Measurements from ENCODE around the gene HBEGF. TPM values are rescaled to one million over a fixed set of nuclear protein-coding genes. Genes with fewer than 3 reads are reported as not detected.
"Not testable (repeated sequence)": the region's sequence is repeated elsewhere in the genome, so short reads cannot be mapped to it uniquely, and the experiment has no call there.

Gene HBEGF
- total RNA-seq, 1 donor from 2014 or later, result 16.7 TPM

GRCh38 chr5:140360681-140361479 is 14.5 kb upstream of the HBEGF start:
- DNase-seq, result no peak

GRCh38 chr5:140360101-140360500 is 13.7 kb upstream of the HBEGF start, which contains the start of gene SLC4A9:
Gene SLC4A9, plus strand, starts transcription at chr5:140360194. Its CDS starts 43 bp downstream, at chr5:140360237.
- no peak for DNase-seq

GRCh38 chr5:140358738-140359310 is 12.4 kb upstream of the HBEGF start:
- no peak for DNase-seq

- DNase-seq, result peak; percentile 70
These were observed 11.3 kb upstream of the HBEGF start for GRCh38 chr5:140357726-140358093.

GRCh38 chr5:140356853-140357725 is 10.7 kb upstream of the HBEGF start:
- no peak for DNase-seq

GRCh38 chr5:140355546-140355945 is 9.1 kb upstream of the HBEGF start:
- DNase-seq, result no peak

GRCh38 chr5:140351609-140352334 is 5.4 kb upstream of the HBEGF start:
- peak; percentile 35 for DNase-seq

GRCh38 chr5:140349244-140349643 is 2.8 kb upstream of the HBEGF start:
- no peak for DNase-seq

- DNase-seq, result no peak
These were observed 1.7 kb upstream of the HBEGF start for GRCh38 chr5:140348104-140348503.

GRCh38 chr5:140347360-140347759 is 957 bp upstream of the HBEGF start:
- DNase-seq, result no peak

- no peak for DNase-seq
These were observed 470 bp downstream of the HBEGF start for GRCh38 chr5:140345919-140346347.

- no peak for DNase-seq
These were observed 1.6 kb downstream of the HBEGF start for GRCh38 chr5:140344683-140345423.

- not testable (repeated sequence) for DNase-seq
These were observed 2.6 kb downstream of the HBEGF start for GRCh38 chr5:140343849-140344248.

GRCh38 chr5:140342896-140343295 is 3.5 kb downstream of the HBEGF start:
- DNase-seq, result no peak

GRCh38 chr5:140342287-140342686 is 4.1 kb downstream of the HBEGF start:
- peak; percentile 39 for DNase-seq

- no peak for DNase-seq
These were observed 4.8 kb downstream of the HBEGF start for GRCh38 chr5:140341591-140341990.

GRCh38 chr5:140340605-140341121 is 5.7 kb downstream of the HBEGF start:
- DNase-seq, result no peak

- DNase-seq, result no peak
These were observed 6.8 kb downstream of the HBEGF start for GRCh38 chr5:140339636-140340035.

- no peak for DNase-seq
These were observed 7.5 kb downstream of the HBEGF start for GRCh38 chr5:140338908-140339307.

- no peak for DNase-seq
These were observed 8.1 kb downstream of the HBEGF start for GRCh38 chr5:140338336-140338735.

GRCh38 chr5:140337880-140338279 is 8.5 kb downstream of the HBEGF start:
- no peak for DNase-seq
